Measurements from ENCODE around the gene STK11. TPM values are rescaled to one million over a fixed set of nuclear protein-coding genes. Genes with fewer than 3 reads are reported as not detected.

STK11 gene
- polyA plus RNA-seq (51.6 and 62.5 TPM in 2 replicates), polyA minus RNA-seq (50.6 and 54.8 TPM in 2 replicates)

GRCh38 chr19:1205114-1206099 lies at the start of gene STK11:
Gene STK11 (plus strand): TSS chr19:1205778. CDS start chr19:1206914, 1,136 bp downstream.
- Histone ChIP-seq H3K4me2 (ENCODE audit: low read length) (peak within 1 kb of the TSS; percentile 68), H3K27me3 (ENCODE audit: insufficient read depth, low read depth, low read length) (no peaks in the 10 kb centered on the region), H3K27ac (ENCODE audit: low read length) (no peak within 1 kb of the TSS), H3K9ac (ENCODE audit: low read length) (peak within 1 kb of the TSS; percentile 74), H3K9me2 (ENCODE audit: insufficient read depth, low read length) (no peaks in the 10 kb centered on the region), H3F3A (ENCODE audit: insufficient read depth, low read length, poor library complexity, severe bottlenecking) (no peaks in the 10 kb centered on the region), H3K79me2 (replicated peaks; ENCODE audit: insufficient read depth, low read length) (peaks cover 33% of the 10 kb centered on the region), H4K20me1 (ENCODE audit: insufficient read depth) (peaks cover 11% of the 10 kb centered on the region), H3K4me3 (ENCODE audit: low read length) (peak within 1 kb of the TSS; percentile 94), H2AFZ (ENCODE audit: low read depth, low read length) (no peak within 1 kb of the TSS), H3K36me3 (ENCODE audit: insufficient read depth, low read length) (no peaks in the 10 kb centered on the region), H3K9me3 (ENCODE audit: low read length) (no peaks in the 10 kb centered on the region)
- no peak for TF ChIP-seq CTCF (IDR thresholded peaks at IDR 0.05; ENCODE audit: poor library complexity, severe bottlenecking)
- peak; percentile 30 for TF ChIP-seq REST (IDR thresholded peaks at IDR 0.05; ENCODE audit: borderline replicate concordance)
- TF ChIP-seq EZH2 (IDR thresholded peaks at IDR 0.05; ENCODE audit: borderline replicate concordance, insufficient read depth, low read length, poor library complexity, severe bottlenecking): no peak
- peak; percentile 22 for TF ChIP-seq EP300 (conservative IDR thresholded peaks at IDR 0.05; ENCODE audit: poor library complexity, severe bottlenecking)
- peak; percentile 74 for TF ChIP-seq MXI1 (conservative IDR thresholded peaks at IDR 0.05; ENCODE audit: poor library complexity, severe bottlenecking)
- peak; percentile 81 for TF ChIP-seq TAF1 (IDR thresholded peaks at IDR 0.05; ENCODE audit: low read depth)
- peak; percentile 87 for TF ChIP-seq POLR2AphosphoS5 (IDR thresholded peaks at IDR 0.05)
- no peak for TF ChIP-seq RAD21 (conservative IDR thresholded peaks at IDR 0.05)

GRCh38 chr19:1156305-1156801 lies 49.2 kb upstream of the STK11 start:
- Histone ChIP-seq H2AFZ (ENCODE audit: low read depth, low read length) (no peak overlapping the region), H4K20me1 (ENCODE audit: insufficient read depth) (no peaks in the 10 kb centered on the region), H3K27me3 (ENCODE audit: insufficient read depth, low read depth, low read length) (no peaks in the 10 kb centered on the region), H3K4me3 (ENCODE audit: low read length) (no peak overlapping the region), H3F3A (ENCODE audit: insufficient read depth, low read length, poor library complexity, severe bottlenecking) (no peaks in the 10 kb centered on the region), H3K27ac (ENCODE audit: low read length) (no peak overlapping the region), H3K79me2 (replicated peaks; ENCODE audit: insufficient read depth, low read length) (no peaks in the 10 kb centered on the region), H3K9me3 (ENCODE audit: low read length) (no peaks in the 10 kb centered on the region), H3K4me2 (ENCODE audit: low read length) (no peak overlapping the region), H3K9me2 (ENCODE audit: insufficient read depth, low read length) (no peaks in the 10 kb centered on the region), H3K36me3 (ENCODE audit: insufficient read depth, low read length) (no peaks in the 10 kb centered on the region), H3K9ac (ENCODE audit: low read length) (no peak overlapping the region)
- no peak for TF ChIP-seq EZH2 (IDR thresholded peaks at IDR 0.05; ENCODE audit: borderline replicate concordance, insufficient read depth, low read length, poor library complexity, severe bottlenecking)
- no peak for TF ChIP-seq REST (IDR thresholded peaks at IDR 0.05; ENCODE audit: borderline replicate concordance)
- TF ChIP-seq POLR2AphosphoS5 (IDR thresholded peaks at IDR 0.05): no peak
- no peak for TF ChIP-seq TAF1 (IDR thresholded peaks at IDR 0.05; ENCODE audit: low read depth)
- TF ChIP-seq MXI1 (conservative IDR thresholded peaks at IDR 0.05; ENCODE audit: poor library complexity, severe bottlenecking): no peak
- TF ChIP-seq RAD21 (conservative IDR thresholded peaks at IDR 0.05): no peak
- TF ChIP-seq CTCF (IDR thresholded peaks at IDR 0.05; ENCODE audit: poor library complexity, severe bottlenecking): no peak
- TF ChIP-seq EP300 (conservative IDR thresholded peaks at IDR 0.05; ENCODE audit: poor library complexity, severe bottlenecking): no peak
- TF ChIP-seq SMC3 (conservative IDR thresholded peaks at IDR 0.05; ENCODE audit: poor library complexity): no peak

Data from neural cell (in vitro differentiated cells).